Mucosa of descending colon (tissue), 3 donors: ENCODE measurements around the gene MLLT1. TPM values are rescaled to one million over a fixed set of nuclear protein-coding genes. Genes with fewer than 3 reads are reported as not detected.

Source experiments
- ATAC-seq: fragments of 200-7000 bp; cut with Tn5 transposase; one replicate; pipeline ENCODE4 v1.9.1; 2020; ENCODE audit warnings: mild to moderate bottlenecking, moderate library complexity
- DNase-seq, 3 donors: peaks; one replicate each; pipeline ENCODE4 v3.0.0-alpha.2; 2020
- H3K36me3 ChIP-seq: fragments of 200-600 bp; one replicate; pipeline ENCODE4 v1.8.0; 2021; ENCODE audit warnings: low read depth, mild to moderate bottlenecking
- H3K4me1 ChIP-seq: fragments of 200-600 bp; one replicate; pipeline ENCODE4 v1.8.0; 2021; ENCODE audit warnings: low read depth, mild to moderate bottlenecking
- H3K4me3 ChIP-seq: fragments of 200-600 bp; one replicate; pipeline ENCODE4 v1.8.0; 2021; ENCODE audit warnings: mild to moderate bottlenecking
- H3K9me3 ChIP-seq: fragments of 200-600 bp; one replicate; pipeline ENCODE4 v1.8.0; 2021; ENCODE audit warnings: mild to moderate bottlenecking
- CTCF ChIP-seq: fragments of 200-600 bp; IDR thresholded peaks from one replicate; pipeline ENCODE4 v1.8.0; 2022; ENCODE audit warnings: antibody characterized with exemption, mild to moderate bottlenecking
- intact Hi-C, 2 donors: fragments of 100-400 bp; cut with DNase I in 1 of 2; cut with micrococcal nuclease in 1 of 2; formaldehyde crosslinking; loops; one replicate each; pipeline versions ENCODE4 v1.11.0 to v1.11.1; 2022; cut with DNase I, micrococcal nuclease
- total RNA-seq, 3 donors: library from RNA; stranded (reverse); fragmentation: NEBNext Ultra II Directional in 2 of 3; extraction: Animal tissue kit (Norgen Biotek cat#: 25700) in 2 of 3; gene quantifications; one replicate each; pipeline versions ENCODE4 v1.2.1 to v1.2.4, GENCODE V29; 2021 to 2023
- donor health status: DM: no; HTN: no; CAD: no; lungs with moderate emphysema.
- donor health status: DM: no; HTN: no; CAD: no.
- donor health status: DM: no; HTN: yes; CAD: no.

MLLT1 gene
- total RNA-seq, 3 donors from 2014 or later: 32.5 to 75.3 (median 33.7) TPM

GRCh38 chr19:6204212-6204611 is 75.6 kb downstream of the MLLT1 start:
- peaks cover 7% of the 10 kb centered on the region for H3K4me1 ChIP-seq

GRCh38 chr19:6199240-6199994 is 80.4 kb downstream of the MLLT1 start:
- Histone ChIP-seq H3K9me3 (no peaks in the 10 kb centered on the region), H3K4me1 (peaks cover 13% of the 10 kb centered on the region), H3K4me3 (peak overlapping the region; percentile 42), H3K36me3 (peaks cover 3% of the 10 kb centered on the region)
- no peak for TF ChIP-seq CTCF
- intact Hi-C loops: no loop called here
- peak; percentile 99 for ATAC-seq
- DNase-seq: peak; percentile 98 to 99 (median 99)

More at GRCh38 chr19:6204212-6204611, 75.6 kb downstream of the MLLT1 start:
- H3K4me3 ChIP-seq: no peak overlapping the region
- ATAC-seq: no peak
- no peak for TF ChIP-seq CTCF
- H3K36me3 ChIP-seq: peaks cover 3% of the 10 kb centered on the region
- no peak for DNase-seq
- intact Hi-C loops: no loop called here
- no peaks in the 10 kb centered on the region for H3K9me3 ChIP-seq

GRCh38 chr19:6198896-6199239 is 80.9 kb downstream of the MLLT1 start:
- H3K9me3 ChIP-seq: no peaks in the 10 kb centered on the region
- H3K36me3 ChIP-seq: peaks cover 3% of the 10 kb centered on the region
- no peak for DNase-seq
- TF ChIP-seq CTCF: no peak
- no peak for ATAC-seq
- intact Hi-C loops: no loop called here
- H3K4me3 ChIP-seq: peak overlapping the region; percentile 42
- peaks cover 13% of the 10 kb centered on the region for H3K4me1 ChIP-seq

- no peak for DNase-seq
- no peak for ATAC-seq
- H3K9me3 ChIP-seq: peaks cover 3% of the 10 kb centered on the region
- no peak for TF ChIP-seq CTCF
- intact Hi-C loops: no loop called here
- peaks cover 13% of the 10 kb centered on the region for H3K4me1 ChIP-seq
- H3K4me3 ChIP-seq: no peak overlapping the region
- H3K36me3 ChIP-seq: peaks cover 3% of the 10 kb centered on the region
These were observed 83.4 kb downstream of the MLLT1 start for GRCh38 chr19:6196361-6196760.

GRCh38 chr19:6188811-6189210 is 91.0 kb downstream of the MLLT1 start:
- Histone ChIP-seq H3K4me3 (no peak overlapping the region), H3K4me1 (no peaks in the 10 kb centered on the region), H3K36me3 (no peaks in the 10 kb centered on the region), H3K9me3 (peaks cover 21% of the 10 kb centered on the region)
- intact Hi-C loops: no loop called here
- DNase-seq: no peak
- TF ChIP-seq CTCF: no peak
- no peak for ATAC-seq
